DND-41 (cell line): ENCODE results near the gene SMARCAL1.

Source experiments
- CTCF ChIP-seq: IDR thresholded peaks from 2 replicates; pipeline ENCODE4 v1.5.1; 2012; ENCODE audit warnings: borderline replicate concordance, low read length, moderate library complexity, mild to moderate bottlenecking; ENCODE audit not compliant: poor library complexity, severe bottlenecking; ENCODE audit errors: extremely low read depth
- EZH2 ChIP-seq: IDR thresholded peaks from 3 replicates; pipeline ENCODE4 v1.6.1; 2012; ENCODE audit warnings: borderline replicate concordance, low read depth, mild to moderate bottlenecking, moderate library complexity, low read length, inconsistent platforms; ENCODE audit not compliant: severe bottlenecking

GRCh38 chr2:216477283-216478035 is 65.2 kb downstream of the SMARCAL1 start:
- no peak for TF ChIP-seq CTCF
- no peak for TF ChIP-seq EZH2
